Panc1 (cell line): ENCODE data around the gene LRRTM2. TPM values are rescaled to one million over a fixed set of nuclear protein-coding genes. Genes with fewer than 3 reads are reported as not detected.

ENCODE experiments used
- ATAC-seq: fragments of 200-7000 bp; cut with Tn5 transposase; 2 replicates; pipeline ENCODE4 v1.9.1; 2020; ENCODE audit warnings: mild to moderate bottlenecking, moderate library complexity
- BruUV-seq: library from RNA; stranded (reverse); fragments of 400-500 nt; replicated peaks from 2 replicates; lab custom pipeline; 2021; lab: Mats Ljungman, UMichigan
- CTCF ChIA-PET: fragments of 300-600 bp; sonication (Branson Sonifier 250); formaldehyde crosslinking; loops from one replicate; lab custom pipeline; 2022; ENCODE audit warnings: antibody characterized with exemption; lab: Charles Lee
- POLR2A ChIA-PET: fragments of 300-600 bp; sonication (Branson Sonifier 250); formaldehyde crosslinking; loops from one replicate; lab custom pipeline; 2022; ENCODE audit warnings: antibody characterized with exemption; lab: Charles Lee
- DNase-seq: peaks from one replicate; pipeline ENCODE4 v3.0.0-alpha.2; 2010; ENCODE audit warnings: low read depth, low spot score
- H3K27ac ChIP-seq: 2 replicates; pipeline ENCODE4 v1.5.1; 2011; ENCODE audit warnings: mild to moderate bottlenecking, low read length, inconsistent platforms
- H3K27me3 ChIP-seq: fragments of 200-500 bp; sonication (Bioruptor generic); 2 replicates; pipeline ENCODE4 v1.6.0; 2014; ENCODE audit warnings: low read length, inconsistent platforms; ENCODE audit not compliant: control insufficient read depth, insufficient read depth
- H3K36me3 ChIP-seq: fragments of 200-500 bp; sonication (Bioruptor generic); 2 replicates; pipeline ENCODE4 v1.5.1; 2014; ENCODE audit warnings: inconsistent platforms, mild to moderate bottlenecking, low read length, moderate library complexity; ENCODE audit not compliant: control insufficient read depth, insufficient read depth
- H3K4me1 ChIP-seq: 2 replicates; pipeline ENCODE4 v1.5.1; 2011; ENCODE audit warnings: inconsistent platforms, mild to moderate bottlenecking, low read length, moderate library complexity; ENCODE audit not compliant: control insufficient read depth, insufficient read depth
- H3K4me3 ChIP-seq, 2 experiments: 2 replicates each; pipeline ENCODE4 v1.5.1; 2011 to 2012; ENCODE audit warnings: low read depth in 2 of 2, low read length in 2 of 2, mild to moderate bottlenecking in 2 of 2, inconsistent platforms in 1 of 2, moderate library complexity in 1 of 2
- H3K9me3 ChIP-seq: fragments of 200-500 bp; sonication (Bioruptor generic); 2 replicates; pipeline ENCODE4 v1.5.1; 2014; ENCODE audit warnings: low read depth, mild to moderate bottlenecking, inconsistent platforms, low read length, moderate library complexity; ENCODE audit not compliant: control insufficient read depth, insufficient read depth
- POLR2AphosphoS5 ChIP-seq: IDR thresholded peaks from 2 replicates; pipeline ENCODE4 v1.6.1; 2012; ENCODE audit warnings: mild to moderate bottlenecking, low read depth, low read length, moderate library complexity
- SIN3A ChIP-seq: IDR thresholded peaks from 2 replicates; pipeline ENCODE4 v1.6.1; 2012; ENCODE audit warnings: low read depth, mild to moderate bottlenecking, low read length, moderate library complexity, borderline replicate concordance; ENCODE audit not compliant: insufficient read depth
- TCF7L2 ChIP-seq: IDR thresholded peaks from 2 replicates; pipeline ENCODE4 v1.6.1; 2011; ENCODE audit warnings: mild to moderate bottlenecking, low read depth, low read length, inconsistent platforms
- in situ Hi-C: cut with HindIII; loops from 2 replicates; pipeline ENCODE4 v1.10.0; 2016; ENCODE audit warnings: low sequenced_read_pairs, low pct_unique_long_range_greater_than_20kb
- intact Hi-C: fragments of 100-400 bp; cut with micrococcal nuclease; formaldehyde crosslinking; loops from one replicate; pipeline ENCODE4 v1.10.0; 2022; ENCODE audit not compliant: unreplicated experiment
- total RNA-seq: library from RNA; stranded (reverse); gene quantifications from one replicate; pipeline ENCODE4 v1.2.1, GENCODE V29; 2021; ENCODE audit not compliant: unreplicated experiment
- TF ChIP-seq, protein P1 (sequence below), 2 experiments: IDR thresholded peaks; 2 replicates each; pipeline ENCODE4 v1.6.1; 2011 to 2012; ENCODE audit warnings: low read depth in 2 of 2, control low read depth in 1 of 2, low read length in 1 of 2, mild to moderate bottlenecking in 1 of 2, moderate library complexity in 1 of 2; ENCODE audit not compliant: insufficient read depth in 1 of 2
- TF ChIP-seq, protein P2 (sequence below): fragments of 450-650 bp; IDR thresholded peaks from 2 replicates; pipeline ENCODE4 v1.5.1; 2017; ENCODE audit warnings: mild to moderate bottlenecking

The LRRTM2 gene
- total RNA-seq, 1 experiment from 2014 or later: not detected

DNA sequence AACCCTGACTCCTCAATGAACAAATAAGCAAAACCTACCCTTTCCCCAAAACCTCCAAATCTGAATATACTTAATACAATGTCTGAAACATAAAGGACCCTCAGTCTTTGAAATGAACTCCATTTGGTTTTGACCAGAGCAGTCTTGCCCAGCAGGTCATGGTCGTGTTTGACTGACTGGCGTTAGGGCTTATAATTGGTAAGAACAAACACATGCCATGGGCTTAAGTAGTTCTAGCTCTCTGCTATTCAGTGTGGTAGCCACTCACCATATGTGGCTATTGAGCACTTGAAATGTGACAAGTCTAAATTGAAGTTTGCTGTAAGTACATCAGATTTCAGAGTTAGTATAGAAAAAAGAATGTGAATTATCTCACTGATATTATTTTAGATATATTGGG is 42.1 kb downstream of the LRRTM2 start:
- ChIA-PET POLR2A (no interaction called here), CTCF (no interaction called here)
- intact Hi-C loops: no loop called here
- no peak for TF ChIP-seq TCF7L2
- TF ChIP-seq POLR2AphosphoS5: no peak
- TF ChIP-seq SIN3A: no peak
- TF ChIP-seq, protein P1, sequence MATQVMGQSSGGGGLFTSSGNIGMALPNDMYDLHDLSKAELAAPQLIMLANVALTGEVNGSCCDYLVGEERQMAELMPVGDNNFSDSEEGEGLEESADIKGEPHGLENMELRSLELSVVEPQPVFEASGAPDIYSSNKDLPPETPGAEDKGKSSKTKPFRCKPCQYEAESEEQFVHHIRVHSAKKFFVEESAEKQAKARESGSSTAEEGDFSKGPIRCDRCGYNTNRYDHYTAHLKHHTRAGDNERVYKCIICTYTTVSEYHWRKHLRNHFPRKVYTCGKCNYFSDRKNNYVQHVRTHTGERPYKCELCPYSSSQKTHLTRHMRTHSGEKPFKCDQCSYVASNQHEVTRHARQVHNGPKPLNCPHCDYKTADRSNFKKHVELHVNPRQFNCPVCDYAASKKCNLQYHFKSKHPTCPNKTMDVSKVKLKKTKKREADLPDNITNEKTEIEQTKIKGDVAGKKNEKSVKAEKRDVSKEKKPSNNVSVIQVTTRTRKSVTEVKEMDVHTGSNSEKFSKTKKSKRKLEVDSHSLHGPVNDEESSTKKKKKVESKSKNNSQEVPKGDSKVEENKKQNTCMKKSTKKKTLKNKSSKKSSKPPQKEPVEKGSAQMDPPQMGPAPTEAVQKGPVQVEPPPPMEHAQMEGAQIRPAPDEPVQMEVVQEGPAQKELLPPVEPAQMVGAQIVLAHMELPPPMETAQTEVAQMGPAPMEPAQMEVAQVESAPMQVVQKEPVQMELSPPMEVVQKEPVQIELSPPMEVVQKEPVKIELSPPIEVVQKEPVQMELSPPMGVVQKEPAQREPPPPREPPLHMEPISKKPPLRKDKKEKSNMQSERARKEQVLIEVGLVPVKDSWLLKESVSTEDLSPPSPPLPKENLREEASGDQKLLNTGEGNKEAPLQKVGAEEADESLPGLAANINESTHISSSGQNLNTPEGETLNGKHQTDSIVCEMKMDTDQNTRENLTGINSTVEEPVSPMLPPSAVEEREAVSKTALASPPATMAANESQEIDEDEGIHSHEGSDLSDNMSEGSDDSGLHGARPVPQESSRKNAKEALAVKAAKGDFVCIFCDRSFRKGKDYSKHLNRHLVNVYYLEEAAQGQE (IDR thresholded peaks at IDR 0.05; ENCODE audit: insufficient read depth in 1 of 2, low read depth in 2 of 2, low read length in 1 of 2): no peak
- TF ChIP-seq, protein P2, sequence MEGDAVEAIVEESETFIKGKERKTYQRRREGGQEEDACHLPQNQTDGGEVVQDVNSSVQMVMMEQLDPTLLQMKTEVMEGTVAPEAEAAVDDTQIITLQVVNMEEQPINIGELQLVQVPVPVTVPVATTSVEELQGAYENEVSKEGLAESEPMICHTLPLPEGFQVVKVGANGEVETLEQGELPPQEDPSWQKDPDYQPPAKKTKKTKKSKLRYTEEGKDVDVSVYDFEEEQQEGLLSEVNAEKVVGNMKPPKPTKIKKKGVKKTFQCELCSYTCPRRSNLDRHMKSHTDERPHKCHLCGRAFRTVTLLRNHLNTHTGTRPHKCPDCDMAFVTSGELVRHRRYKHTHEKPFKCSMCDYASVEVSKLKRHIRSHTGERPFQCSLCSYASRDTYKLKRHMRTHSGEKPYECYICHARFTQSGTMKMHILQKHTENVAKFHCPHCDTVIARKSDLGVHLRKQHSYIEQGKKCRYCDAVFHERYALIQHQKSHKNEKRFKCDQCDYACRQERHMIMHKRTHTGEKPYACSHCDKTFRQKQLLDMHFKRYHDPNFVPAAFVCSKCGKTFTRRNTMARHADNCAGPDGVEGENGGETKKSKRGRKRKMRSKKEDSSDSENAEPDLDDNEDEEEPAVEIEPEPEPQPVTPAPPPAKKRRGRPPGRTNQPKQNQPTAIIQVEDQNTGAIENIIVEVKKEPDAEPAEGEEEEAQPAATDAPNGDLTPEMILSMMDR: no peak
- no peaks in the 10 kb centered on the region for H3K27me3 ChIP-seq
- peaks cover 5% of the 10 kb centered on the region for H3K36me3 ChIP-seq
- BruUV-seq: no TSS peak
- H3K9me3 ChIP-seq: no peaks in the 10 kb centered on the region
- no peak overlapping the region for H3K27ac ChIP-seq
- DNase-seq: no peak
- ATAC-seq: no peak
- 0 out of 2 replicates have a peak, but pooled peaks cover 4% of the 10 kb centered on the region for H3K4me1 ChIP-seq
- no peak overlapping the region for H3K4me3 ChIP-seq
- in situ Hi-C loops: no loop called here

DNA sequence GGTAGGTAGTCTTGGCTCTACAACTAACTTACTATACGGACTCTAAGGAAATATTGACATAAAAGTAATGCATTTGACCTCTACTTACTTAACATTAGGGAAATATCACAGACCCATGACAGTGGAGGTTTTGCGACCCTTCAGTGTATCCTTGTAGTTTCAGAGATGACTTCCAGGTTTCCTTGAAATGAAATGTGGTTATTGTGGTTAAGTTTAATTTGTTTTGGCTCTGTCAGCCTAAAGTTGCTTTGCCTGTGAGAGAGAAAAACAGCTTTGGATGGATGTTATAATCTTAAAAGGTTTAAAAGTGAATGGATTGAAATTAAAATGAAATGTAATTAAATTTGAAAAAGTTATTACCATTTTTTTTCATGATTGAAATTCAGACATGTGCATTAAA is 42.9 kb downstream of the LRRTM2 start:
- ChIA-PET POLR2A (no interaction called here), CTCF (no interaction called here)
- H3K27ac ChIP-seq: no peak overlapping the region
- in situ Hi-C loops: no loop called here
- ATAC-seq (no peak), DNase-seq (no peak)
- no peaks in the 10 kb centered on the region for H3K27me3 ChIP-seq
- H3K9me3 ChIP-seq: no peaks in the 10 kb centered on the region
- 0 out of 2 replicates have a peak, but pooled peaks cover 4% of the 10 kb centered on the region for H3K4me1 ChIP-seq
- H3K36me3 ChIP-seq: peaks cover 13% of the 10 kb centered on the region
- BruUV-seq: no TSS peak
- TF ChIP-seq SIN3A (no peak), POLR2AphosphoS5 (no peak), TCF7L2 (no peak)
- TF ChIP-seq, protein P2: no peak
- TF ChIP-seq, protein P1 (IDR thresholded peaks at IDR 0.05; ENCODE audit: insufficient read depth in 1 of 2, low read depth in 2 of 2, low read length in 1 of 2): no peak
- intact Hi-C loops: no loop called here
- H3K4me3 ChIP-seq: no peak overlapping the region
